Activated CD8-positive, alpha-beta memory T cell treated with anti-CD3 and anti-CD28 coated beads for 24 hours (primary cell): Measurements from ENCODE around the gene TMEM254.
"Not testable (repeated sequence)": the region's sequence is repeated elsewhere in the genome, so short reads cannot be mapped to it uniquely, and the experiment has no call there.

ENCODE experiments used
- DNase-seq: peaks from one replicate; pipeline ENCODE4 v3.0.0-alpha.2; 2020

TMEM254 gene, protein sequence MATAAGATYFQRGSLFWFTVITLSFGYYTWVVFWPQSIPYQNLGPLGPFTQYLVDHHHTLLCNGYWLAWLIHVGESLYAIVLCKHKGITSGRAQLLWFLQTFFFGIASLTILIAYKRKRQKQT

GRCh38 chr10:80078448-80079311, at the start of gene TMEM254:
TMEM254 (plus strand) TSS chr10:80078665; CDS start chr10:80078700, 35 bp downstream.
- DNase-seq: peak; percentile 95

- DNase-seq: not testable (repeated sequence)
Measured at GRCh38 chr10:80029205-80029604, 49.3 kb upstream of the TMEM254 start.

DNA sequence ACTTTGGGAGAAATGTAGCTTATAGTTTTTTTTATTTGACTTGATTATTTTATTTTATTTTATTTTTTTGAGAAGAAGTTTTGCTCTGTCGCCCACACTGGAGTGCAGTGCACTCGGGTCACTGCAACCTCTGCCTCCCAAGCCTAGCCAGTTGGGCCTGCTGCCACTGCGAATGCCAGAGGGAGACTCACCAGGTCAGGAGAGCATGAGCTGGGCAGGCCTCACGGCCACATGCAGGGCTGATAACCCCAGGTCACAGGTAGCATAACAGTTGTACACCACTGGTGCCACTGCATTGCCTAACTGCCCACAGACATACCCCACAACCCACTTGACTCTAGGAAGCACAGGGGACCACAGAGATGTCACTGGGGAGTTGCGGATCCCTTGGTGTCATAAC, 48.6 kb upstream of the TMEM254 start:
- DNase-seq: not testable (repeated sequence)

- no peak for DNase-seq
Measured at GRCh38 chr10:80032503-80032902, 46.0 kb upstream of the TMEM254 start.

GRCh38 chr10:80034766-80035165, 43.7 kb upstream of the TMEM254 start:
- not testable (repeated sequence) for DNase-seq

DNA sequence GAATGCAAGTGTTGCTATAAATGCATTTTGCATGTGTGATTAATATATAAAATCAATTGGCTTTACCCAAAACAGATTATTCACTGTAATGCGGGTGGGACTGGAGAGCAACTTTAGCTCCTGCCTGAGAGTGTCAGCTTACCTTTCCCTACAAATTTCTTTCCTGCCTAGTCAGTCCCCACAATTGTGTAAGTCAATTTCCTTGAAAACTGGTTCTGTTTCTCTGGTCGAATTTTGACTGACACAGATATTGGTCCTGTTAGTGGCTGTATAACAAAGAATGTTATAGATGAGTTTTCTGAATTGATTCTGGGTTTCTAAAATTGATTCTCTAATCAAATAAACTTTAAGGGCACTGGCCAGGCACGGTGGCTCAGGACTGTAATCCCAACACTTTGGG, 43.0 kb upstream of the TMEM254 start:
- DNase-seq: not testable (repeated sequence)

DNA sequence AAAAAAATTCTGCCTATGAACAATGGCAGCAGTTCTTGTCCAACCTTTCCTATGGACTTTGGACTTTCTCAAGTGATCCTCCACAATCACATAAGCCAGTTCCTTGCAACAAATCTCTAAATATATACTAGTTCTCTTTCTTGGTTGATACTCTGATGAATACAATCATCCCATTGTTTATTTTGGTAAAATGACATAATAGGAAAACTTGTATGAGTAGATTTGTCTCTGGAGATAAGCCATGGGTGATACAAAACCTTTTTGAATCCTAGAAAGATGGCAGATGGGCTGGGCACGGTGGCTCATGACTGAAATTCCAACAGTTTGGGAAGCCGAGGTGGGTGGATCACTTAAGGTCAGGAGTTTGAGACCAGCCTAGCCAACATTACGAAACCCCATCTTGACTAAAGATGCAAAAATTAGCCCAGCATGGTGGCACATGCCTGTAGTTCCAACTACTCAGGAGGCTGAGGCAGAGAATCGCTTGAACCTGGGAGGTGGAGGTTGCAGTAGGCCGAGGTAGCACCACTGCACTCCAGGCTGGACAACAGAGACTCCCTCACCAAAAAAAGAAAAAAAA, 41.5 kb upstream of the TMEM254 start:
- not testable (repeated sequence) for DNase-seq

DNA sequence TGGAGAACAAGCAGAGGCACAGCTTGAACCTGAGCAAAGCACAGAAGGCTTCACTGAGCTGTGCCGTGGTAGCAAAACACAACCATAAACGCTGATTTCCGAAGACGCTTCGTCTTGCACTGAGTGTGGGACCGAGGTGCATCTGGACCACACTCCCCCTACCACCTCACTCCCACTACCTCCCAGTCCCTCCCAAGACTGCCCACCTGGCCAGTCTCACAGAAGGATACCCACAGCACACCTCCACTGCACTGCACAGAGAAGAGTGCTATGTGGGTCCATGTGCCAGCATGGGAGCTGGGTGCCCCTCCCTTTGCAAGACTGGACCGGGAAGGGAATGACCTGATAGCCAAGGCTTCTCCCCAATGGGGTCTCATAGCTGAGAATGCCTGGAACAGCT, 40.2 kb upstream of the TMEM254 start:
- DNase-seq: not testable (repeated sequence)

GRCh38 chr10:80041162-80041561, 37.3 kb upstream of the TMEM254 start:
- no peak for DNase-seq

DNA sequence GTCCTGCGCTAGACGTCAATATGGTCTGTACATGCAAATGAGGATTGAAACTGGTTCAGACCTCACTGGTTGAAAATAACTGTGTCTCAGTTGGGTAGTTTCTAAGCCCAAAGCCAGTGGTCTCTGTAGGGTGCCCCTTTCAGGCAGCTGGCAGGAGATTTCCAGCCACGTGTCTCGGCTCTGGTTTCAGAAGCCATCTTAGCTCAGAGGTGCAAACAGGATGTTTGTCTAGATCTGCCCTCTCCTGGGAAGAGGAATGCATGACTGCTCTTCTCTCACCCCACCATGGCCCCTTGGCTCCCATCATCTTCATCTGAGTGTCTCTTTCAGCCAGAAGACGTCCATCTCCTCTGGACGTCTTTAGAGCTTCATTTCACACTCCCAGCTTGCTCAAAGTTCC, 33.5 kb upstream of the TMEM254 start:
- DNase-seq: not testable (repeated sequence)

DNA sequence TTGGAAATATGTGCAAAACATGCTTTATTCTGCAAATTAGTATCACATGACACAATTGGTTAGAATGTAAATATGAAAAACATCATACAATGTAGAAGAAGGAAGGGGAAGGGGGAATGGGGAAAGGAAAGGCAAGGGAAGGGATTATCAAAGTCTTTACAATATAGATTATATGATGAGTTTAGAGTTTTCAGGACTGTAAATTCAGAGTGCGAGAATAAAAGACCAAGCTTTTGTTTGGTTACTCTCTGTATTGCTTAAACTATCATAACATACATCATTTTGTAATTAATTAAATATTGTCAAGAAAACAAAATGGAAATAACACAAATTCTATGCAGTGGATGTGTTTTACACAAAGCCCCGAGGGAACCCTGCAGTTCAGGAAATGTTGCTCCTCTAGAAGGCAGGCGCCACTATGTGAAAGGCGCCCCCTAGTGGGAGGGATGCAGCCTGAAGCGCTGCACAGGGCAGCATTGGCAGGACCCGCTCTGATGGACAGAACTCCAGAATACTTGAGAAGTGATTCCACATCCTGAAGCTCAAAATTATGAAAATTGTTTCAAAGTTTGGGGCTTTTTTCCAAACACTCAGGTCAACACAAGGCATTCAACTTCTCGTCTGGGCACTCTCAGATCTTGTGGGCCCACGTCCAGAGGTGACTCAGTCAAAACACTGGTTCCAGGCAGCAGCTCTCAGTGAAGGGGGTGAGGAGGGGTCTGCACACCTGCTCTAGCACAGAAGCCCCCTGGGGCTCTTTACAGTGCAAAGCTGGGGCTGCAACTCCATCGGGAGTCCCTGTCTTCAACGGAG, 31.6 kb upstream of the TMEM254 start:
- peak; percentile 84 for DNase-seq

GRCh38 chr10:80050752-80051151, 27.7 kb upstream of the TMEM254 start:
- DNase-seq: no peak

DNA sequence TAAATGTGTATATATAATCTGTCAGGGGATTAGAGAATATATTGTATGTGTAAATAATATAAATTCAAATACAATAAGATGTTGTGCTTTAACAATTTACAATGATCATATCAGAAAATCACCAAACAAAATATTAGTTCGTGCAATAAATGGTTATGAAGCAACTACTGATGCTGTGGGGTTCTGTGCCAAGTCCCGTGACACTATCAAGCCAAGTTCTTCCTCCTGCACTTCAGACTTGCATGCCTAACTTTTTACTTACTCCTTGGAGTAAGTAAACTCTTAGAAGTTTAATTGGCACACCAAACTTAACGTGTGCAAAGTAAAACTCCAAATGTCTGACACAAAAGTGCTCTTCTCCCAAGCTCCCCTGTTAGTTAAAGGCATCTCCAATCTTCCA, 26.5 kb upstream of the TMEM254 start:
- DNase-seq: no peak

DNA sequence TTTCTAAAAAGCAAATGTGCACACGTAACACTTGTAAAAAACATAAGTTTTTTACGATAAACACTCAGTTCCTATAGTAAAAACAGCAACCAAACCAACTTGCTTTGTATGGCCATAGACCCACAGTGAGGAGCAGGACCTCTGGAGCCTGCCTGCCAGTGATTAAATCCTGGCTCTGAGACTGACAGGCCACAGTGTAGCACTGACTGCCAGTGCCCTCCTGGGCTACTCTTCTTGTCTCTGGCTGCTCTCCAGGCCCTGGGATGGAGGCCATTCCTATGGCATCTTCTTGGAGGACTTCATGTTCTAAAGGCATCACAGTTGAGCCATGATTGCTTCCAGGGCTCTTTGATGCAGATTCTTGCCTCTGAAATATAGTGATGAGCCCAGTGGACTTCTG, 22.7 kb upstream of the TMEM254 start:
- DNase-seq: no peak

- no peak for DNase-seq
Measured at GRCh38 chr10:80057171-80057570, 21.3 kb upstream of the TMEM254 start.

DNA sequence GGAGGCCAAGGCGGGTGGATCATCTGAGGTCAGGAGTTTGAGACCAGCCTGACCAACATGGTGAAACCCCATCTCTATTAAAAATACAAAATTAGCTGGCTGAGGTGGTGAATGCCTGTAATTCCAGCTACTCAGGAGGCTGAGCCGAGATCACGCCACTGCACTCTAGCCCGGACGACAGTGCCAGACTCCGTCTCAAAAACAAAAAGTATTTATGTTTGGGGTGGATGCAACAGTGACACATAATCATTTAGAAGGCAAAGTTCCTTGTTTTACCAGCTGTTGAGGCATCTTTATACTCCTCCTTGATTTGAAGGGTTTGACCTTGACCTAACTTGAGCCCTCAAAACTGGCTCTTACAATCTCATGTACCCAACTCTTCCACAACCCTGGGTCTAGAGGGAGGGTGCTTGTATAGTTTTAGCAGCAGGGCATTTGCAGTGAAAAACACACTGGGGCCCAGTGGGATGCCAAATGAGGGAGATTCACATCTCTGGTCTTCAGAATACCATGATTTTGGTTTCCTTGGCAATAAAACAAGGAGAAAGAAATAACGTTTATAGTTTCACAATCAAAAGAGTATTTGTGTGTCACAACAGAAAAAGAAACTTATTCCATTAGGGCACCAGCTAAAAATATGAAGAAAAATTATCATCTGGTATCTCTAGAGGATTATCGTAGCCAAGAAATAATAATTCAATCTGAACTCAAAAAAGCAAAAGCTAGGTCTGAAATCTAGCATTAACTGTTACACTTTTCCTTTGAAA, 14.2 kb upstream of the TMEM254 start:
- no peak for DNase-seq

- DNase-seq: no peak
Measured at GRCh38 chr10:80066809-80067208, 11.7 kb upstream of the TMEM254 start.

GRCh38 chr10:80067821-80068220, 10.6 kb upstream of the TMEM254 start:
- DNase-seq: not testable (repeated sequence)

DNA sequence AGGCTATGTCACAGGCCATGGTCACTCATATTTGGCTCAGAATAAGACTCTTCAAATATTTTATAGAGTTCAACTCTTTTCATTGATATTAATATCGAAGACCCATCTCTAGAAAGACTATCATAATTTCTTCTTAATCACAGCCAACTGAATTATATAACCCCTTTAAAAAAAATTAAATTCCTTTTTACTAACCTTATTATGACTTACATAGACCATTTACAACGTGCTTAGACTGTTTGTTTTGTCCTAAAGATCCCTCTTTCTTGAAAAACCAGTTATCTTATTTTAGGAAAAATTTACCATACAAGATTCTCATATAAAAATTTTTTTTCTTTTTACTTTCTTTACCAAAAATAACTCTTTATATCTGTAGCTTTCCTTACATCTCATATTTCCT, 10.2 kb upstream of the TMEM254 start:
- DNase-seq: no peak

DNA sequence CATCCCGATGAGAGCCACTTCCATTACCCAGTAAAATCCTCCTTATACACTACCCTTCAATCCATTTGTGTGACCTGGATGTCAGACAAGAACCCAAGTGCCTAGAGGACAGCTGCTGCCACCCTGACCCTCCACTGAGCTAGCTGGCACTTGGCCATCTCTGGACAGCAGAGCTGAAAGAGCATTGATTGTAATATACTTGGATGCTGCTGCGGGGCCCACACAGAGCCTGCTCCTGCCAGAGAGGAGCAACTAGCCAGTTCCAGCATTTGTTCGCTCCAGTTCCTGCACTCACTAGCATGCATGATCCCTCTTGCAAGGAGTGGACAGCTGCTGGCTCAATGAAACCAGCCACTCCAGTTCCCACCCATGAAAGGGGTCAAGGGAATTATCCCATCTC, 8.4 kb upstream of the TMEM254 start:
- DNase-seq: no peak

DNA sequence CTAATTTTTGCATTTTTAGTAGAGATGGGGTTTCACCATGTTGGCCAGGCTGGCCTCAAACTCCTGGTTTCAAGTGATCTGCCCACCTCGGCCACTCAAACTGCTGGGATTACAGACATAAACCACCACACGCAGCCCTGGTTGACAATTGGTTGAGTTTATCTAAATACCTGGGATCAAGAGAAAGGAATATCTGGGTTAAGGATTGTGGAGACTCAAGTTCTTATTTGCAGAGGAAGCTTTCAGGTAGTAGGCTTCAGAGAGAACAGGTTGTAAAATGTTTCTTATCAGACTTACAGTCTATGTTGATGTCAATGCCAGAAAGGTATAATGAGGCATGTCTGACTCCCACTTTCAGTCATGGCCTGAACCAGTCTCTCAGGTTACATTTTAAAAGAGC, 5.9 kb upstream of the TMEM254 start:
- no peak for DNase-seq

GRCh38 chr10:80075781-80076180, 2.7 kb upstream of the TMEM254 start:
- no peak for DNase-seq
